ENCODE results near the gene LPP.

LPP gene

GRCh38 chr3:188254520-188255070 is 100.6 kb downstream of the LPP start:
- no peak for DNase-seq

- DNase-seq: no peak
Observed at GRCh38 chr3:188255190-188255589, 101.2 kb downstream of the LPP start.

GRCh38 chr3:188256758-188257157 is 102.8 kb downstream of the LPP start:
- DNase-seq: no peak

GRCh38 chr3:188257384-188258026 is 103.5 kb downstream of the LPP start:
- DNase-seq: no peak

- DNase-seq: no peak
Observed at GRCh38 chr3:188259191-188259590, 105.2 kb downstream of the LPP start.

GRCh38 chr3:188259596-188259995 is 105.6 kb downstream of the LPP start:
- no peak for DNase-seq

GRCh38 chr3:188261011-188261410 is 107.1 kb downstream of the LPP start:
- DNase-seq: peak; percentile 69

- DNase-seq: no peak
Observed at GRCh38 chr3:188262488-188262887, 108.5 kb downstream of the LPP start.

GRCh38 chr3:188262913-188263683 is 109.1 kb downstream of the LPP start:
- DNase-seq: peak; percentile 95

GRCh38 chr3:188264226-188265207 is 110.6 kb downstream of the LPP start:
- DNase-seq: peak; percentile 68

- DNase-seq: peak; percentile 97
Observed at GRCh38 chr3:188266562-188267274, 112.8 kb downstream of the LPP start.

GRCh38 chr3:188267790-188268335 is 113.9 kb downstream of the LPP start:
- DNase-seq: no peak

GRCh38 chr3:188268336-188268735 is 114.4 kb downstream of the LPP start:
- DNase-seq: no peak

GRCh38 chr3:188269040-188269439 is 115.1 kb downstream of the LPP start:
- no peak for DNase-seq

- DNase-seq: peak; percentile 100
Observed at GRCh38 chr3:188270423-188270972, 116.5 kb downstream of the LPP start.

GRCh38 chr3:188271226-188271914 is 117.4 kb downstream of the LPP start:
- no peak for DNase-seq

GRCh38 chr3:188272481-188273372 is 118.8 kb downstream of the LPP start:
- DNase-seq: peak; percentile 91

- DNase-seq: no peak
Observed at GRCh38 chr3:188274249-188274915, 120.4 kb downstream of the LPP start.

GRCh38 chr3:188276375-188276774 is 122.4 kb downstream of the LPP start:
- DNase-seq: no peak

All from fibroblast of skin of back (primary cell).